ENCODE measurements around the gene GATC. TPM values are rescaled to one million over a fixed set of nuclear protein-coding genes. Genes with fewer than 3 reads are reported as not detected.

GATC gene
- 15.5 TPM for total RNA-seq

- Histone ChIP-seq H3K27me3 (no peaks in the 10 kb centered on the region), H3K9me3 (no peaks in the 10 kb centered on the region), H3K4me1 (peaks cover 38% of the 10 kb centered on the region), H3K4me3 (peak within 1 kb of the TSS; percentile 70 to 97), H3K27ac (peak within 1 kb of the TSS; percentile 81), H3K36me3 (peaks cover 0 to 19% of the 10 kb centered on the region in 2 donors)
- TF ChIP-seq POLR2AphosphoS5 (IDR thresholded peaks at IDR 0.05; ENCODE audit: insufficient read depth in 1 of 2, low read depth in 1 of 2), result peak; percentile 92 to 97
- TF ChIP-seq, protein P1, sequence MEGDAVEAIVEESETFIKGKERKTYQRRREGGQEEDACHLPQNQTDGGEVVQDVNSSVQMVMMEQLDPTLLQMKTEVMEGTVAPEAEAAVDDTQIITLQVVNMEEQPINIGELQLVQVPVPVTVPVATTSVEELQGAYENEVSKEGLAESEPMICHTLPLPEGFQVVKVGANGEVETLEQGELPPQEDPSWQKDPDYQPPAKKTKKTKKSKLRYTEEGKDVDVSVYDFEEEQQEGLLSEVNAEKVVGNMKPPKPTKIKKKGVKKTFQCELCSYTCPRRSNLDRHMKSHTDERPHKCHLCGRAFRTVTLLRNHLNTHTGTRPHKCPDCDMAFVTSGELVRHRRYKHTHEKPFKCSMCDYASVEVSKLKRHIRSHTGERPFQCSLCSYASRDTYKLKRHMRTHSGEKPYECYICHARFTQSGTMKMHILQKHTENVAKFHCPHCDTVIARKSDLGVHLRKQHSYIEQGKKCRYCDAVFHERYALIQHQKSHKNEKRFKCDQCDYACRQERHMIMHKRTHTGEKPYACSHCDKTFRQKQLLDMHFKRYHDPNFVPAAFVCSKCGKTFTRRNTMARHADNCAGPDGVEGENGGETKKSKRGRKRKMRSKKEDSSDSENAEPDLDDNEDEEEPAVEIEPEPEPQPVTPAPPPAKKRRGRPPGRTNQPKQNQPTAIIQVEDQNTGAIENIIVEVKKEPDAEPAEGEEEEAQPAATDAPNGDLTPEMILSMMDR (IDR thresholded peaks at IDR 0.05), result peak in 1 of 3 experiments; percentile 21
- peak in 1 of 2 donors; percentile 31 for TF ChIP-seq POLR2A (IDR thresholded peaks at IDR 0.05)
- intact Hi-C loops (cut with DNase I), result no loop called here
- DNase-seq (ENCODE audit: extremely low spot score in 2 of 2), result peak in 1 of 2 donors; percentile 90
Measured at GRCh38 chr12:120445911-120446843, at the start of gene GATC, which contains the start of gene TRIAP1. Gene GATC (plus strand): TSS chr12:120446444. CDS start chr12:120446481, 37 bp downstream. Gene TRIAP1 (minus strand): TSS chr12:120446384. CDS start chr12:120446372, 12 bp downstream.

DNA sequence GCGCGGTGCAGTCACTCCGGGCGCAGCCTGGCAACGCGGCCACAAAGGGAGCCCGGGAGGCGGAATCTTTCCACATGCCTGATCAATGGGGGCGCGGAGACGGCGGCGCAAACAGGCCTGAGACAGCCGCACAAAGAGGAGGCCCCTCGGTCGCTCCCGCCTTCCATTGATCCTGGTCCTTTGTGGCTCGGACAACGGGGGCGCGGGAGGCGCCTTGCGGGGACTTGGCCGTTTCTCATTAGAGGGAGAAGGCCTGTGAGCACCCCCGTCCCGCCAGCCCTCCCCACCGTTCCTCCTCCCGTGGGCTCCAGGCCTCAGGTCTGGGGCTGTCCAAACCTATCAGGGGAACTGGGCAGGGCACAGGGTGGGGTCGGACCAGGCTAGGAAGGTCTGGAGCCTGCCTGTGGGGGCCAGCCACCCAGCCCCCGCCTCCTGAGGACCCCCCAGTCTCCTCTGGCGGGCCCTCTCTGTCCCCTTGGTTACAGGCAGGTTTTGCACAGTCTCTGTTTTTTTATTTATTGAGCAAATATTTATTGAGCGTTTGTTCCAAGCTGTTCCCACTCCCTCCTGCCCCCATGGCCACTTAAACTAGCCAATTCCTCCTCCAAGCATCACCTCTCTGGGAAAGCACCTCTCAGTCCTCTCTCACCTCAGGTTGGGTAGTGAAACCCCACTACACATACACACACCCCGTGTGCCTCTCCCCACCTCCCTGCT, 48.3 kb upstream of the GATC start:
- no peak overlapping the region for H3K27ac ChIP-seq
- DNase-seq (ENCODE audit: extremely low spot score in 2 of 2), result no peak
- TF ChIP-seq POLR2AphosphoS5 (IDR thresholded peaks at IDR 0.05; ENCODE audit: insufficient read depth in 1 of 2, low read depth in 1 of 2) (no peak), POLR2A (IDR thresholded peaks at IDR 0.05) (no peak)
- TF ChIP-seq, protein P1 (IDR thresholded peaks at IDR 0.05), result no peak
- no peaks in the 10 kb centered on the region for H3K27me3 ChIP-seq
- H3K4me1 ChIP-seq, result no peaks in the 10 kb centered on the region
- no peaks in the 10 kb centered on the region for H3K9me3 ChIP-seq
- intact Hi-C loops (cut with DNase I), result no loop called here
- no peaks in the 10 kb centered on the region for H3K36me3 ChIP-seq
- H3K4me3 ChIP-seq, result no peak overlapping the region

DNA sequence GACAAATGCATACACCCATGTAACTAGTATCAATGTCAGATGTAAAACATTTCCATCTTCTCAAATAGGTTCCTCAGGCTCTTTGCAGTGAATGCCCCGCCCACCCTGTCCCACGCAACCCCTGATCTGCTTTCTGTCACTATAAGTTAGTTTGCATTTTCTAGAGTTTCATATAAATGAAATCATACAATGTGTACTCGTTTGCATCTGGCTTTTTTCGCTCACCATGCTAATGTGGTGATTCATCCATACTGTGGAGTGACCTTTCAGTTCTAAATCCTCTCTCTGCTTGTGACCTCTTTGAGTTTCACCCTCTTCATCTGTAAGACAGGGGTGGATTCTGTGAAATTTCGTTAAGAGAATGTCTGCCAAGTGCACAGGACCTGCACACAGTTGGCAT, 46.7 kb upstream of the GATC start:
- intact Hi-C loops (cut with DNase I), result no loop called here
- Histone ChIP-seq H3K9me3 (no peaks in the 10 kb centered on the region), H3K36me3 (no peaks in the 10 kb centered on the region), H3K4me1 (no peaks in the 10 kb centered on the region), H3K27me3 (no peaks in the 10 kb centered on the region), H3K4me3 (no peak overlapping the region), H3K27ac (no peak overlapping the region)
- TF ChIP-seq POLR2A (IDR thresholded peaks at IDR 0.05) (no peak), POLR2AphosphoS5 (IDR thresholded peaks at IDR 0.05; ENCODE audit: insufficient read depth in 1 of 2, low read depth in 1 of 2) (no peak)
- TF ChIP-seq, protein P1 (IDR thresholded peaks at IDR 0.05), result no peak
- no peak for DNase-seq (ENCODE audit: extremely low spot score in 2 of 2)

DNA sequence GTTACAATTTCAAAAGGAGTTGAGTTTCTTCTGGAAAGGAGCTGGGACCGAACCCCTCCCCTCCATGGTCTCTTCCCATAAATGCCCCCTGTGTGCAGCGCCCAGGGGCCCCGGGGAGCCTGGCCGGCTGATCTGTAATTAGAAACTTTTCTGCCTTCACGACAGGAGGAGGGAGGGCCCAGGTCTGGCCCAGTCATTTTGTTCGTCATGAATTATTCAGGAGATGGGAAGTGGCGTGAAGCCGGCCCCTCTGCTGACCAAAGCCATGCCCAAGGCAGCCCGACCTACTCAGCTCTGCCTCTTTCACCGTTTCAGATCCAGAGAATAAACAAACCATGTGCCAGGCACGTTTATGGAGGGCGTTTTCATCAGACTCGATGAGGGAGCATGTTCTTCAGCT, 44.0 kb upstream of the GATC start:
- no peak for TF ChIP-seq POLR2A (IDR thresholded peaks at IDR 0.05)
- TF ChIP-seq, protein P1 (IDR thresholded peaks at IDR 0.05), result no peak
- no peak for TF ChIP-seq POLR2AphosphoS5 (IDR thresholded peaks at IDR 0.05; ENCODE audit: insufficient read depth in 1 of 2, low read depth in 1 of 2)
- no peaks in the 10 kb centered on the region for H3K9me3 ChIP-seq
- intact Hi-C loops (cut with DNase I), result no loop called here

More for the DNA sequence above, 44.0 kb upstream of the GATC start:
- H3K27ac ChIP-seq, result no peak overlapping the region
- H3K36me3 ChIP-seq, result no peaks in the 10 kb centered on the region
- no peak for DNase-seq (ENCODE audit: extremely low spot score in 2 of 2)
- H3K4me1 ChIP-seq, result no peaks in the 10 kb centered on the region
- H3K4me3 ChIP-seq, result no peak overlapping the region
- no peaks in the 10 kb centered on the region for H3K27me3 ChIP-seq
